Left lung (tissue), 10 donors: ENCODE data around the gene PTPRD. TPM values are rescaled to one million over a fixed set of nuclear protein-coding genes. Genes with fewer than 3 reads are reported as not detected.

Source experiments
- ATAC-seq: fragments of 200-7000 bp; cut with Tn5 transposase; one replicate; pipeline ENCODE4 v1.9.1; 2020; ENCODE audit warnings: moderate library complexity
- DNase-seq, 4 donors: peaks; one replicate each; pipeline ENCODE4 v3.0.0-alpha.2; 2013 to 2020
- H3K27ac ChIP-seq, 2 donors: fragments of 200-600 bp; sonication (generic) in 1 of 2; one replicate each; pipeline versions ENCODE4 v1.5.0 to v1.8.0; 2020 to 2021
- H3K27me3 ChIP-seq, 2 donors: fragments of 200-600 bp; sonication (generic) in 1 of 2; one replicate each; pipeline versions ENCODE4 v1.5.0 to v1.8.0; 2020 to 2021
- H3K36me3 ChIP-seq, 2 donors: fragments of 200-600 bp; sonication (generic) in 1 of 2; one replicate each; pipeline versions ENCODE4 v1.5.0 to v1.8.0; 2020 to 2021
- H3K4me1 ChIP-seq, 2 donors: fragments of 200-600 bp; one replicate each; pipeline ENCODE4 v1.8.0; 2021
- H3K4me3 ChIP-seq, 2 donors: fragments of 200-600 bp; sonication (generic) in 1 of 2; one replicate each; pipeline versions ENCODE4 v1.5.0 to v1.8.0; 2020 to 2021; ENCODE audit warnings: mild to moderate bottlenecking in 1 of 2
- H3K9me3 ChIP-seq, 2 donors: fragments of 200-600 bp; sonication (generic) in 1 of 2; one replicate each; pipeline versions ENCODE4 v1.5.0 to v1.8.0; 2020 to 2021
- intact Hi-C, 2 donors: fragments of 100-400 bp; cut with DNase I; formaldehyde crosslinking; loops; one replicate each; pipeline versions ENCODE4 v1.11.2 to v1.14.2; 2022
- polyA plus RNA-seq, 6 donors: library from polyadenylated mRNA; unstranded; fragments of 120-200 nt; gene quantifications; one replicate each; pipeline ENCODE4 v1.2.1, GENCODE V29; 2013; ENCODE audit not compliant: insufficient read length in 6 of 6
- total RNA-seq, 2 donors: library from RNA; stranded (reverse); fragmentation: NEBNext Ultra II Directional; extraction: Animal tissue kit (Norgen Biotek cat#: 25700); gene quantifications; one replicate each; pipeline ENCODE4 v1.2.1, GENCODE V29; 2021
- TF ChIP-seq, protein P1 (sequence below), 2 donors: fragments of 200-600 bp; sonication (generic) in 1 of 2; IDR thresholded peaks; one replicate each; pipeline versions ENCODE4 v1.5.0 to v1.8.0; 2021; ENCODE audit warnings: antibody characterized with exemption in 2 of 2
- donor health status: DM: no; HTN: yes; CAD: no.
- donor health status: DM: no; HTN: no; CAD: no.

The PTPRD gene
- total and polyA plus RNA-seq, 8 donors: 24.2 to 167 (median 139) TPM

DNA sequence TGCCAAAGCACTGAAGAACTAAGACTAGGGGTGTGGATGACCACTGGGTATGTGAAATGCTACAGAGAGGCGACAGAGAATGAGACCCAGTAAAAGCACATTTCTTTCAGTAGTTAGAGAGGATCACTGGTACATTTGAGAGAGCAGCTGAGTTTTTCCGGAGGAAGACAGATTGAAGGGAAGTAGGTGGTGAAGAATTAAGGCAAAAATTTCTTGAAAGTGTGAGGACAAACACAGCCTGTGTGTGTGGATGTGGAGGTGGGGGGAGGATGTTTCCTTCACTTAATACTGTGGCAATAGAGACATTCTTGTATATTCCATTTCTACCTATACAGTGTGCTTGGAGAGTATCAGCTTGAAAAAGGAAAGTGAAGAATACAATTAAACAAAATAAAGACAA is 1942.1 kb downstream of the PTPRD start:
- no peaks in the 10 kb centered on the region for H3K27me3 ChIP-seq
- H3K4me3 ChIP-seq: no peak overlapping the region
- H3K27ac ChIP-seq: no peak overlapping the region
- TF ChIP-seq, protein P1, sequence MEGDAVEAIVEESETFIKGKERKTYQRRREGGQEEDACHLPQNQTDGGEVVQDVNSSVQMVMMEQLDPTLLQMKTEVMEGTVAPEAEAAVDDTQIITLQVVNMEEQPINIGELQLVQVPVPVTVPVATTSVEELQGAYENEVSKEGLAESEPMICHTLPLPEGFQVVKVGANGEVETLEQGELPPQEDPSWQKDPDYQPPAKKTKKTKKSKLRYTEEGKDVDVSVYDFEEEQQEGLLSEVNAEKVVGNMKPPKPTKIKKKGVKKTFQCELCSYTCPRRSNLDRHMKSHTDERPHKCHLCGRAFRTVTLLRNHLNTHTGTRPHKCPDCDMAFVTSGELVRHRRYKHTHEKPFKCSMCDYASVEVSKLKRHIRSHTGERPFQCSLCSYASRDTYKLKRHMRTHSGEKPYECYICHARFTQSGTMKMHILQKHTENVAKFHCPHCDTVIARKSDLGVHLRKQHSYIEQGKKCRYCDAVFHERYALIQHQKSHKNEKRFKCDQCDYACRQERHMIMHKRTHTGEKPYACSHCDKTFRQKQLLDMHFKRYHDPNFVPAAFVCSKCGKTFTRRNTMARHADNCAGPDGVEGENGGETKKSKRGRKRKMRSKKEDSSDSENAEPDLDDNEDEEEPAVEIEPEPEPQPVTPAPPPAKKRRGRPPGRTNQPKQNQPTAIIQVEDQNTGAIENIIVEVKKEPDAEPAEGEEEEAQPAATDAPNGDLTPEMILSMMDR (IDR thresholded peaks at IDR 0.05): no peak
- H3K4me1 ChIP-seq: no peaks in the 10 kb centered on the region
- H3K9me3 ChIP-seq: no peaks in the 10 kb centered on the region
- H3K36me3 ChIP-seq: no peaks in the 10 kb centered on the region
- DNase-seq (no peak), ATAC-seq (no peak)
- intact Hi-C loops: no loop called here

DNA sequence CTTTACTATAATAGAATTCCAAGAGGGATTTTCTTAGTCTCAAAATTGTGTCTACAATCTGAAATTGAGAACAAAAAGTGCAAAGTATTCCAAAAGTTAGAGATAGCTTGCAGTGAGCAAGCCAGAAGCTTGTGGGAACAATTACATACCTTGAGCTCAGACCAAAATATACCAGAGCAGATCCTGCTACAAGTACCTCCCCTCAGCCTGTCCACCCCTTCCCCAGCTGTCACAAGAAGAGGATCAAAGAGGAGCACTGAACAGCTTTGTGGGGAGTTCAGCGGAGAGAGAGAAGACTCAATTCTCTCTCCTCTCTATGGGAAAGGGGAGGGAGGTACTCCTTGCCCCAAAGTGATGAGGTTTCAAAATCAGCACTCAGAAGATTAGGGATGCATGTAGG is 1944.1 kb downstream of the PTPRD start:
- no peak overlapping the region for H3K4me3 ChIP-seq
- H3K9me3 ChIP-seq: no peaks in the 10 kb centered on the region
- ATAC-seq: no peak
- H3K4me1 ChIP-seq: no peaks in the 10 kb centered on the region
- no peak for DNase-seq
- intact Hi-C loops: no loop called here
- H3K27me3 ChIP-seq: no peaks in the 10 kb centered on the region
- no peaks in the 10 kb centered on the region for H3K36me3 ChIP-seq
- no peak overlapping the region for H3K27ac ChIP-seq
- TF ChIP-seq, protein P1 (IDR thresholded peaks at IDR 0.05): no peak

DNA sequence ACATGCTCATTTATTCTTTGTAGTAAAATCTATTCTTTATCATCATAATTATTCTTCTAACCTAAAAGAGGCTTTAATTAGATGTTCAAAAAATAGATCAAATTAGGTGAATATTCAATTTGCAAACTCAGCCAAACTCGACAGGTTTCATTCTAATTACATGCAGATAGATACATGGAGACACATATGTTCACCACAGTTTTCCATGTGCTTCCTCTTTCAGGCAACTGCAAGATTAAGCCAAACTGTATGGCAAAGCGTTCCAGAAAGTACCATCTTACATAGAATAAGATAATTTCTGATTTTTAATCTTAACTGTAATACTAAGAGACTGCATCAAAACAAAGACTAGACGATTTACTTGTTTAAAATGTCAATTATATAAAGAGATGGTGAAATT is 1944.6 kb downstream of the PTPRD start:
- intact Hi-C loops: no loop called here
- ATAC-seq: no peak
- no peaks in the 10 kb centered on the region for H3K4me1 ChIP-seq

DNA sequence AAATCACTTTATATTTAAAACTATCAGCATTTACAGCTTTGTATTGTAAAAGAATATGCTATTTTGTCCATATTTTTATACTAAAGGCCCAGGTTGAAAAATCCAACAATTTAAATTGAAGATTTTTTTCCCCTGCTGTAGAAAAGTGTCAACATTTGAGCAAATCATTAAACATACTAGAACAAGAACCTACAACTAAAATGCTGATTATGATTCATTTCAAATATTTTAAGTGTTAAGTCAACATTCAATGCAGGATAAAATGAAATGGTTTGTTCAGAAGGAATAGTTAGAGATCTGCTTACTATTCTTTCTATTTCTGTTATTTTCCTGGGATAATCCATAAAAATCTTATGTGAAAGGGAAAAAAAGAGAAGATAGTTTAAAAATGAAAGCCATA is 1946.7 kb downstream of the PTPRD start:
- no peak for DNase-seq
- Histone ChIP-seq H3K27ac (no peak overlapping the region), H3K9me3 (no peaks in the 10 kb centered on the region), H3K27me3 (no peaks in the 10 kb centered on the region), H3K4me1 (no peaks in the 10 kb centered on the region), H3K4me3 (no peak overlapping the region), H3K36me3 (no peaks in the 10 kb centered on the region)
- TF ChIP-seq, protein P1 (IDR thresholded peaks at IDR 0.05): no peak
- intact Hi-C loops: no loop called here
- peak; percentile 57 for ATAC-seq

More for the DNA sequence above, 1944.6 kb downstream of the PTPRD start:
- TF ChIP-seq, protein P1 (IDR thresholded peaks at IDR 0.05): no peak
- H3K27me3 ChIP-seq: no peaks in the 10 kb centered on the region
- DNase-seq: no peak
- H3K4me3 ChIP-seq: no peak overlapping the region
- H3K9me3 ChIP-seq: no peaks in the 10 kb centered on the region
- H3K27ac ChIP-seq: no peak overlapping the region
- no peaks in the 10 kb centered on the region for H3K36me3 ChIP-seq

DNA sequence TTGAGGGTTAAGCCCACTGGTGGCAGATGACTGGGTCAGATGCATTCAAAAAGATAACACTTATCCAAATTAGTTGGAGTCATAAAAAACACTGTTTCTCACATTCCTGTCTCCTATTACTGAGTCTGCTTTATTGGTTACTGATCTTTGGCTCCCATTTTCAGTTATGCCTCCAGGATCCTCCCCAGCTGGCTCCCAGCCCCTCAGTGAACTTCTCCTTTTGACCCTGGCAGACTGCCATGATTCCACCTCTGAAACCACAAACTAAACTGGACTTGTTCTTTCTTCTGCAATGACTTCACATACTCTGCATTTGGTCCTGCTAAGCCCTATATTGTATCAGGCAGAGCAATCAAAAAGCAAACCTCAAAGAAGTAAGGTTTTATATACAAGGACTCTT is 1952.4 kb downstream of the PTPRD start:
- TF ChIP-seq, protein P1 (IDR thresholded peaks at IDR 0.05): no peak
- Histone ChIP-seq H3K27ac (no peak overlapping the region), H3K36me3 (no peaks in the 10 kb centered on the region), H3K4me3 (no peak overlapping the region), H3K4me1 (peaks cover 0 to 8% of the 10 kb centered on the region in 2 donors), H3K9me3 (peaks cover 0 to 5% of the 10 kb centered on the region in 2 donors), H3K27me3 (no peaks in the 10 kb centered on the region)
- intact Hi-C loops: no loop called here
- peak in 1 of 4 donors; percentile 41 for DNase-seq
- peak; percentile 41 for ATAC-seq
